SHP77 (cell line): ENCODE results near the gene TNIK.
"Not testable (repeated sequence)": the region's sequence is repeated elsewhere in the genome, so short reads cannot be mapped to it uniquely, and the experiment has no call there.

Experiments
- DNase-seq, 2 experiments: peaks; one replicate each; lab custom pipeline; 2025; lab: John Stamatoyannopoulos, UW

The TNIK gene

GRCh38 chr3:171311784-171312183 lies 148.4 kb downstream of the TNIK start:
- DNase-seq = no peak

GRCh38 chr3:171309906-171310359 lies 150.3 kb downstream of the TNIK start:
- no peak for DNase-seq

GRCh38 chr3:171307988-171308387 lies 152.2 kb downstream of the TNIK start:
- no peak for DNase-seq

- no peak for DNase-seq
Observed at GRCh38 chr3:171307046-171307585, 153.1 kb downstream of the TNIK start.

- no peak for DNase-seq
Observed at GRCh38 chr3:171306631-171307030, 153.6 kb downstream of the TNIK start.

GRCh38 chr3:171305823-171306222 lies 154.4 kb downstream of the TNIK start:
- not testable (repeated sequence) for DNase-seq

- not testable (repeated sequence) for DNase-seq
Observed at GRCh38 chr3:171304498-171304897, 155.7 kb downstream of the TNIK start.

GRCh38 chr3:171304017-171304416 lies 156.2 kb downstream of the TNIK start:
- DNase-seq = not testable (repeated sequence)

GRCh38 chr3:171301998-171302397 lies 158.2 kb downstream of the TNIK start:
- DNase-seq = no peak

- DNase-seq = no peak
Observed at GRCh38 chr3:171301002-171301401, 159.2 kb downstream of the TNIK start.

GRCh38 chr3:171297951-171298350 lies 162.3 kb downstream of the TNIK start:
- DNase-seq = no peak

- no peak for DNase-seq
Observed at GRCh38 chr3:171297207-171297606, 163.0 kb downstream of the TNIK start.

GRCh38 chr3:171295484-171296373 lies 164.5 kb downstream of the TNIK start:
- no peak for DNase-seq

- no peak for DNase-seq
Observed at GRCh38 chr3:171293142-171293782, 166.9 kb downstream of the TNIK start.

GRCh38 chr3:171290680-171291079 lies 169.5 kb downstream of the TNIK start:
- no peak for DNase-seq

GRCh38 chr3:171289291-171289690 lies 170.9 kb downstream of the TNIK start:
- no peak for DNase-seq

- not testable (repeated sequence) for DNase-seq
Observed at GRCh38 chr3:171287761-171288160, 172.4 kb downstream of the TNIK start.

GRCh38 chr3:171286580-171287249 lies 173.5 kb downstream of the TNIK start:
- no peak for DNase-seq

- DNase-seq = no peak
Observed at GRCh38 chr3:171285287-171285686, 174.9 kb downstream of the TNIK start.

GRCh38 chr3:171284308-171285075 lies 175.7 kb downstream of the TNIK start:
- no peak for DNase-seq

GRCh38 chr3:171283848-171284222 lies 176.4 kb downstream of the TNIK start:
- DNase-seq = no peak
